RWPE1 (cell line): Measurements from ENCODE around the gene IKBKE.

Source experiments
- CTCF ChIA-PET: fragments of 350-600 bp; sonication (Branson Sonifier 250); formaldehyde crosslinking; extraction: SDS; loops from one replicate; lab custom pipeline; 2021; lab: Yijun Ruan, JAX
- POLR2A ChIA-PET: fragments of 400-600 bp; formaldehyde crosslinking; extraction: SDS; loops from one replicate; lab custom pipeline; 2020; ENCODE audit warnings: antibody characterized with exemption; ENCODE audit not compliant: low non-redundant PET; lab: Yijun Ruan, JAX
- DNase-seq: peaks from one replicate; pipeline ENCODE4 v3.0.0; 2012; ENCODE audit warnings: low spot score
- H3K27ac ChIP-seq: fragments of 450-650 bp; 2 replicates; pipeline ENCODE4 v1.5.1; 2017
- TF ChIP-seq, protein P1 (sequence below): fragments of 450-650 bp; conservative IDR thresholded peaks from 2 replicates; pipeline ENCODE4 v1.5.1; 2017; ENCODE audit warnings: low read depth, mild to moderate bottlenecking

The IKBKE gene

GRCh38 chr1:206430031-206430983, 40.0 kb upstream of the IKBKE start:
- ChIA-PET CTCF (interaction anchor here (0.6 to 1.0 kb wide), 3 partner anchors 10 to 1563 kb away, joined by 3 to 4 read pairs (median 3); no protein-coding TSS in a partner anchor), POLR2A (no interaction called here)
- H3K27ac ChIP-seq, result peak overlapping the region; percentile 45; the same call in 1 of the 2 replicates
- DNase-seq, result peak; percentile 56
- TF ChIP-seq, protein P1, sequence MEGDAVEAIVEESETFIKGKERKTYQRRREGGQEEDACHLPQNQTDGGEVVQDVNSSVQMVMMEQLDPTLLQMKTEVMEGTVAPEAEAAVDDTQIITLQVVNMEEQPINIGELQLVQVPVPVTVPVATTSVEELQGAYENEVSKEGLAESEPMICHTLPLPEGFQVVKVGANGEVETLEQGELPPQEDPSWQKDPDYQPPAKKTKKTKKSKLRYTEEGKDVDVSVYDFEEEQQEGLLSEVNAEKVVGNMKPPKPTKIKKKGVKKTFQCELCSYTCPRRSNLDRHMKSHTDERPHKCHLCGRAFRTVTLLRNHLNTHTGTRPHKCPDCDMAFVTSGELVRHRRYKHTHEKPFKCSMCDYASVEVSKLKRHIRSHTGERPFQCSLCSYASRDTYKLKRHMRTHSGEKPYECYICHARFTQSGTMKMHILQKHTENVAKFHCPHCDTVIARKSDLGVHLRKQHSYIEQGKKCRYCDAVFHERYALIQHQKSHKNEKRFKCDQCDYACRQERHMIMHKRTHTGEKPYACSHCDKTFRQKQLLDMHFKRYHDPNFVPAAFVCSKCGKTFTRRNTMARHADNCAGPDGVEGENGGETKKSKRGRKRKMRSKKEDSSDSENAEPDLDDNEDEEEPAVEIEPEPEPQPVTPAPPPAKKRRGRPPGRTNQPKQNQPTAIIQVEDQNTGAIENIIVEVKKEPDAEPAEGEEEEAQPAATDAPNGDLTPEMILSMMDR, result no peak

GRCh38 chr1:206435445-206435844, 34.8 kb upstream of the IKBKE start:
- H3K27ac ChIP-seq, result no peak overlapping the region
- ChIA-PET POLR2A (no interaction called here), CTCF (interaction anchor here (0.7 kb wide), 1 partner anchor 27 kb away, joined by 5 read pairs; no protein-coding TSS in a partner anchor)
- no peak for DNase-seq
- TF ChIP-seq, protein P1, result no peak

DNA sequence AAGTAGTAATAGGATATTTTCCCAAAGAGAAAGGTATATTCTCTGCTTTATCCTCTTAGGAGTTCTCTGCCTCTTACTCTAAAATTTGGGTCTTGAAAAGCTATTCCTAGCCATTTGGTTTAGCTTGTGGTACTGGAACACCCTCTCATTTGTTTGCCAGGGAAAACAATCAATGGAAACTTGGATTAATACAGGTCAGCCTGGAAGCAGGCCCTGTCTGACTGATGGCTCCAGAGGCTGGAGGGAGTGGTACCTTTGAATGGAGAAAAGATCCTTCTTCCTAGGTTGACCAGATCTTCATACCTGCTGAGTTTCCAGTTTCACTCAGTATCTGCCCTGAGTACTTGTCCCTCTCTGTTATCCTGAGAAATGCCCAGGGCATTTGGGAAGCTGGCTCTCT, 31.7 kb upstream of the IKBKE start:
- DNase-seq, result no peak
- H3K27ac ChIP-seq, result no peak overlapping the region
- POLR2A ChIA-PET, result no interaction called here
- TF ChIP-seq, protein P1, result no peak
- CTCF ChIA-PET, result no interaction called here

GRCh38 chr1:206439205-206439604, 31.1 kb upstream of the IKBKE start:
- TF ChIP-seq, protein P1, result no peak
- DNase-seq, result no peak
- CTCF ChIA-PET, result no interaction called here
- POLR2A ChIA-PET, result no interaction called here
- H3K27ac ChIP-seq, result no peak overlapping the region

DNA sequence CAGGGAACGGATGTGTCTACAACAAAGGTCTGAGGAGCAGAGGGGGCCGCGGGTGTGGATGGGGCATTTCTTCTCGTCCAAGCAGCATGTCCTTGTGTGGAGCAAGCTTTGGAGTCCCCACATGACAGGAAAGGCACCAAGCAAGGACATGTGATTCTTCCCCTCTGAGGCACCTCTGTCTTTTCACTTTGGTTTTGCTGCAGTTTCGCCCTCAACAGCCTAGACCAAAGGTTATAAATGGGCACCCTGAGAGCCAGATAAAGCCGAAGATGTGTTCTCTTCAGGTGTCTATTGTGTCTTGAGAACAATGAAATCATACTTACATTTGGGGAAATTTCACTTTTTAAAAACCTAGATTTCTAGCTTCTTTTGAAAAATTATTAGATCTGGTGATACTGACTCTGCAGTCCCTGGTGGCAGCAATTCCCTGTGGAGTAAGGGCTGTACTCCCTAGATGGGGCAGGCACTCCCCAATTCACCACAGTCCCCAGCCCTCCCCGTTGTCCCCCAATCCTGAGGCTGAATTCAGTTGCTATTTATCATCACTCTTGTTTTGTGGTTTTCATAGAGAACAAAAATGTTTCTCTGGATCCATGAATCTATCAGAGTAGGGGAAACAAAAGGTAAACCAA, 28.8 kb upstream of the IKBKE start:
- DNase-seq, result no peak
- ChIA-PET POLR2A (no interaction called here), CTCF (no interaction called here)
- TF ChIP-seq, protein P1, result no peak
- H3K27ac ChIP-seq, result no peak overlapping the region

DNA sequence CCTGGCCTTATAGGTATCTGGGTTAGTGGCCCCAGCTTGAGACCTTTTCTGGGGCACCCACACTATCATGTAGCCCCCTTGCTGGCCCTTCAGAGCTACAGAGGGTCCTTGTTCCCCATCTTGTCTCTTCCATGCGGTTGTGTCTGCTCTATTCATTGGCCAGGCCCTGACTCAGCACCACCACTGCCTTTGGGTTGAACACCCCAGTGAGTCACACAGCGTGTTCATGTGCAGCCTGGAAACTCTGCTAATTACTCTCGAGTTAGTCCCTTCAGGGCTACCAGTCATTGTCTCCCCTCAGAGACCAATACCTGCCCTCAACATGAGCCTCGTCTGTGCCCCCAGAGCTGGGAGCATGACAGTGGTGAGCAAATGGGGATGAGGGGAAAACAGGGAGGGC, 28.2 kb upstream of the IKBKE start:
- TF ChIP-seq, protein P1, result no peak
- DNase-seq, result peak; percentile 78
- H3K27ac ChIP-seq, result no peak overlapping the region
- CTCF ChIA-PET, result no interaction called here
- POLR2A ChIA-PET, result no interaction called here
